ENCODE measurements around the gene ANKRD12. TPM values are rescaled to one million over a fixed set of nuclear protein-coding genes. Genes with fewer than 3 reads are reported as not detected.
A peak's percentile ranks its signal among the peaks of the same experiment; 100 is the strongest.

ANKRD12 gene
- total RNA-seq, 2 experiments from 2014 or later: 160 to 164 TPM

DNA sequence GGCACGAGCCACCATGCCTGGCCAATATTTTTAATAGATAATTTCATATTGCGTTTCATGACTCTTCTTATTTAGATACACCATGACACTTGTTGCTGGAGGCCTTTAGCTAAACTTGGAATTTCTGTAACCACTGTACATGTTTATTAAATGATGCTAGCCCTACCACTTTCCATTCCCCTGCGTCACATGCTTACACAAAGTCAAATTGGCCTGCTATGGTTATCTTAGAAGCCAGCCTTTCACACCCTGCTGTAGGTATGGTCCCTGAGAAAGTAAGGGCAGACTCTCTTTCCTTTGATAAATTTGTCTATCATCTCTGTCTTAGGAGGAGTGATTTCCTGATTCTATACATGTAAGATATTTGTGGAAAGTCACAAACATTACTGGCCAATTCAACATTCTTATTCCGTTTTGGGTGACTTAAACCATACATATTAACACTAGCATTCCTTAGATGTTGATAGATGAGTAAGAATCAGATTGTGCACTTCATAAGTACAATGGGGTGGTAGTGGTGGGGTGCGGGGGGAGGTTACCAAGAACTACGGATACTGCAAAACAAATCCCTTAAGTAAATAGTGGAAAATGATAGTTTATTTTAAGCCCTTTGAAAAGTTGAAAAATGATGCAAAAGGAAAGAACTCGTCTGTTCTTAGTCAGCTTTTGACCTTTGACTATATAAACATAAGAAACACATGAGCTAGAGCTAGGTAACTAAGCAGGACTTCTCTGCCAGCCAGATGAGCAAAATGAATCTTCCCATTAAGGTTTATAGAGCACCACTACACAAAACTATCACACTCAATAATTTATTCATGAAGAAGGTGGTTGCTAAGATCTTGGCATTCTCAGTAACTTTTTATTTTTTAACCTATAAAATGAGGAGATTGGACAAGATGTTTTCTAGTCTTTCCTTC, 42.0 kb upstream of the ANKRD12 start:
- Mint-ChIP-seq H3K4me1 (ENCODE audit: low read depth) (peaks cover 61% of the 10 kb centered on the region), H3K4me3 (peak overlapping the region; percentile 64), H3K9me3 (no peaks in the 10 kb centered on the region), H3K27me3 (no peaks in the 10 kb centered on the region), H3K27ac (peak overlapping the region; percentile 80), H3K36me3 (ENCODE audit: low read depth) (no peaks in the 10 kb centered on the region)
- DNase-seq: peak in 4 of 14 experiments; percentile 18 to 33 (median 30)
- Histone ChIP-seq H3K27ac (ENCODE audit: low read depth in 1 of 2, low read length in 2 of 2) (peak overlapping the region; percentile 33 to 74), H3K27me3 (ENCODE audit: control insufficient read depth in 1 of 2, insufficient read depth in 2 of 2, low read length in 2 of 2) (no peaks in the 10 kb centered on the region), H3K4me1 (ENCODE audit: insufficient read depth, low read length) (peaks cover 53% of the 10 kb centered on the region), H3K9me3 (ENCODE audit: control insufficient read depth in 1 of 2, insufficient read depth in 1 of 2, low read length in 2 of 2) (no peaks in the 10 kb centered on the region), H3K4me3 (ENCODE audit: low read length) (no peak overlapping the region), H3K36me3 (ENCODE audit: insufficient read depth, low read length) (no peaks in the 10 kb centered on the region)
- intact Hi-C loops (cut with DNase I, micrococcal nuclease): no loop called here
- POLR2A ChIA-PET: interaction anchor here (0.8 to 35.5 kb wide), 3 partner anchors 12 to 40 kb away, joined by 4 to 914 read pairs (median 6); partner anchors contain the start of gene ANKRD12
- ATAC-seq (ENCODE audit: poor library complexity): no peak
- CTCF ChIA-PET: interaction anchor here (1.7 to 2.4 kb wide), 3 partner anchors 12 to 53 kb away, joined by 4 to 7 read pairs (median 7); no protein-coding TSS in a partner anchor
- TF ChIP-seq, protein P1, sequence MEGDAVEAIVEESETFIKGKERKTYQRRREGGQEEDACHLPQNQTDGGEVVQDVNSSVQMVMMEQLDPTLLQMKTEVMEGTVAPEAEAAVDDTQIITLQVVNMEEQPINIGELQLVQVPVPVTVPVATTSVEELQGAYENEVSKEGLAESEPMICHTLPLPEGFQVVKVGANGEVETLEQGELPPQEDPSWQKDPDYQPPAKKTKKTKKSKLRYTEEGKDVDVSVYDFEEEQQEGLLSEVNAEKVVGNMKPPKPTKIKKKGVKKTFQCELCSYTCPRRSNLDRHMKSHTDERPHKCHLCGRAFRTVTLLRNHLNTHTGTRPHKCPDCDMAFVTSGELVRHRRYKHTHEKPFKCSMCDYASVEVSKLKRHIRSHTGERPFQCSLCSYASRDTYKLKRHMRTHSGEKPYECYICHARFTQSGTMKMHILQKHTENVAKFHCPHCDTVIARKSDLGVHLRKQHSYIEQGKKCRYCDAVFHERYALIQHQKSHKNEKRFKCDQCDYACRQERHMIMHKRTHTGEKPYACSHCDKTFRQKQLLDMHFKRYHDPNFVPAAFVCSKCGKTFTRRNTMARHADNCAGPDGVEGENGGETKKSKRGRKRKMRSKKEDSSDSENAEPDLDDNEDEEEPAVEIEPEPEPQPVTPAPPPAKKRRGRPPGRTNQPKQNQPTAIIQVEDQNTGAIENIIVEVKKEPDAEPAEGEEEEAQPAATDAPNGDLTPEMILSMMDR (IDR thresholded peaks at IDR 0.05): no peak

GRCh38 chr18:9095297-9096006, 41.1 kb upstream of the ANKRD12 start:
- intact Hi-C loops (cut with DNase I, micrococcal nuclease): no loop called here
- ChIA-PET POLR2A (interaction anchor here (0.7 to 35.5 kb wide), 4 partner anchors 13 to 39 kb away, joined by 6 to 914 read pairs (median 11); partner anchors contain the start of gene ANKRD12), CTCF (interaction anchor here (0.7 to 2.4 kb wide), 4 partner anchors 13 to 52 kb away, joined by 3 to 7 read pairs (median 6); no protein-coding TSS in a partner anchor)
- peak overlapping the region; percentile 80 for H3K27ac Mint-ChIP-seq
- peaks cover 45% of the 10 kb centered on the region for H3K4me1 ChIP-seq (ENCODE audit: insufficient read depth, low read length)
- H3K4me3 Mint-ChIP-seq: peak overlapping the region; percentile 64
- H3K4me1 Mint-ChIP-seq (ENCODE audit: low read depth): peaks cover 59% of the 10 kb centered on the region
- peak overlapping the region; percentile 4 for H3K4me3 ChIP-seq (ENCODE audit: low read length)
- DNase-seq (peak in 11 of 14 experiments; percentile 29 to 82 (median 47)), ATAC-seq (ENCODE audit: poor library complexity) (peak; percentile 55)
- no peaks in the 10 kb centered on the region for H3K36me3 Mint-ChIP-seq (ENCODE audit: low read depth)
- H3K27ac ChIP-seq (ENCODE audit: low read depth in 1 of 2, low read length in 2 of 2): peak overlapping the region; percentile 33 to 74
- no peaks in the 10 kb centered on the region for H3K9me3 ChIP-seq (ENCODE audit: control insufficient read depth in 1 of 2, insufficient read depth in 1 of 2, low read length in 2 of 2)
- H3K36me3 ChIP-seq (ENCODE audit: insufficient read depth, low read length): no peaks in the 10 kb centered on the region
- TF ChIP-seq, protein P1 (IDR thresholded peaks at IDR 0.05): no peak
- H3K9me3 Mint-ChIP-seq: no peaks in the 10 kb centered on the region
- H3K27me3 ChIP-seq (ENCODE audit: control insufficient read depth in 1 of 2, insufficient read depth in 2 of 2, low read length in 2 of 2): no peaks in the 10 kb centered on the region
- no peaks in the 10 kb centered on the region for H3K27me3 Mint-ChIP-seq

GRCh38 chr18:9096007-9096371, 40.6 kb upstream of the ANKRD12 start:
- Mint-ChIP-seq H3K4me3 (peak overlapping the region; percentile 64), H3K9me3 (no peaks in the 10 kb centered on the region), H3K4me1 (ENCODE audit: low read depth) (peaks cover 57% of the 10 kb centered on the region), H3K27ac (peak overlapping the region; percentile 80), H3K36me3 (ENCODE audit: low read depth) (no peaks in the 10 kb centered on the region), H3K27me3 (no peaks in the 10 kb centered on the region)
- Histone ChIP-seq H3K27me3 (ENCODE audit: control insufficient read depth in 1 of 2, insufficient read depth in 2 of 2, low read length in 2 of 2) (no peaks in the 10 kb centered on the region), H3K36me3 (ENCODE audit: insufficient read depth, low read length) (no peaks in the 10 kb centered on the region), H3K4me3 (ENCODE audit: low read length) (no peak overlapping the region), H3K9me3 (ENCODE audit: control insufficient read depth in 1 of 2, insufficient read depth in 1 of 2, low read length in 2 of 2) (no peaks in the 10 kb centered on the region), H3K4me1 (ENCODE audit: insufficient read depth, low read length) (peaks cover 40% of the 10 kb centered on the region), H3K27ac (ENCODE audit: low read depth in 1 of 2, low read length in 2 of 2) (peak overlapping the region; percentile 33 to 74)
- no peak for ATAC-seq (ENCODE audit: poor library complexity)
- no peak for DNase-seq
- TF ChIP-seq, protein P1 (IDR thresholded peaks at IDR 0.05): no peak
- intact Hi-C loops (cut with DNase I, micrococcal nuclease): no loop called here
- ChIA-PET CTCF (interaction anchor here (0.7 to 2.4 kb wide), 4 partner anchors 13 to 52 kb away, joined by 3 to 7 read pairs (median 6); no protein-coding TSS in a partner anchor), POLR2A (interaction anchor here (0.7 to 35.5 kb wide), 4 partner anchors 13 to 39 kb away, joined by 6 to 914 read pairs (median 11); partner anchors contain the start of gene ANKRD12)

Measured in CD4-positive, alpha-beta T cell (primary cell).